Cortex of kidney (tissue), 1 donor: ENCODE measurements around the gene LRRC7.

Source experiments
- DNase-seq: peaks from one replicate; lab custom pipeline; 2025; lab: John Stamatoyannopoulos, UW

LRRC7 gene

DNA sequence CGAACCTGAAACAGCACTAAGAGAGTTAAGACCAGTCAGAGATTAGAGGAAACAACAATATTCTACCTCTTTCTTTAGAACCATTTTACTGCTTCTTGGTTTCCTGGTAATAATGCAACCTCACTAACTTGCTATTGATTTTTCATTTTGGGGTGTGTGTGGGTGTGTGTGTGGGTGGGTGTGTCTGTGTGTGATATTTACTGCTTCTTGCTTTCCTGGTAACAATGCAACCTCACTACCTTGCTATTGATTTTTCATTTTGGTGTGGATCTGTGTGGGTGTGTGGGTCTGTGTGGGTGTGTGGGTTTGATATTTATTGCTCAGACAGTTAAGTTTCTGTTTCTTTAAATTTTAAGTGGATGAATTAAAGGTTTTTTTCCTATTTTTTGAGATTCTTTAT is 208.8 kb downstream of the LRRC7 start:
- DNase-seq: no peak

DNA sequence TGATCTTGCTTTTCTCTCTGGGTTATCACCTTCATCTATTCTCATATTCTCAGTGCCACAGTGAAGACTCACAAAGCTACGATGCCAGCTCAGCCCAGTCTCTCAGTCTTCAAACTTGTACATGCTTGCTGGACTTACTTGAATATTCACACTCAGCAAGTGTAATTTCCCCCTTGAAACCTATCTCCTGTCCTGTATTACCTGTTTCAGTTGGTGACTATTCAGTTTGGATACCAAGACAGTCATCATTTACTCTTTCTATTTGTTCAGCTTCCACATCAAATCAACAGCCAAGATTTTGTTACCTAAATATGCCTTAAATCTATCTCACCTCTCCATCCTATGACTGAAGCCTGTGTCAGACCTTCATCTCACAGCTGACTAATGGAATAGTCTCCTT is 209.7 kb downstream of the LRRC7 start:
- DNase-seq: no peak

DNA sequence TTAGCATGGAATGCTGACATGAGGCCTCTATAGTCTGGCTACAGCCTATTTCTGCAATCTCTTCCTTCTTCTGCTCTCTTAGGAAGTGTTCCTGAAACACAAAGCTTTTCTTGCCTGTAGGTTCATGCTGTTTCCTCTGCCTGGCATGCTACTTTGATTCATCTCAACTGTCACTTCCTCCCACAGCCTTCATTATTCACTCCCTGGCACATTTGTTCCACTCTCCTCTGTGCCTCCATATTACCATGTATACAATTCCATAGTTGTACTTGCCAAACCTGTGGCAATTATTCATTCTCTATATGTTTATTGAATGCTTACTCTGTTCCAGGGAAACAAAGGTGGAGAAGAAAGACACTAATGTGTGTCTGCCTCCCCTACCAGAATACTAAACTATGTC is 210.2 kb downstream of the LRRC7 start:
- DNase-seq: no peak

DNA sequence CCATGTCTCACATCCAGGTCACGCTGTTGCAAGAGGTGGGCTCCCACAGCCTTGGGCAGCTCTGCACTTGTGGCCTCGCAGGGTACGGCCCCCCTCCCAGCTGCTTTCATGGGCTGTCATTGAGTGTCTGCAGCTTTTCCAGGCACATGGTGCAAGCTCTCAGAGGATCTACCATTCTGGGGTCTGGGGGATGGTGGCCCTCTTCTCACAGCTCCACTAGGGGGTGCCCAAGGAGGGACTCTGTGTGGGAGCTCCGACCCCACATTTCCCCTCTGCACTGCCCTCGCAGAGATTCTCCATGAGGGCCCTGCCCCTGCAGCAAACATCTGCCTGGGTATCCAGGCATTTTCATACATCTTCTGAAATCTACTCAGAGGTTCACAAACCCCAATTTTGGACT is 219.4 kb downstream of the LRRC7 start:
- no peak for DNase-seq

DNA sequence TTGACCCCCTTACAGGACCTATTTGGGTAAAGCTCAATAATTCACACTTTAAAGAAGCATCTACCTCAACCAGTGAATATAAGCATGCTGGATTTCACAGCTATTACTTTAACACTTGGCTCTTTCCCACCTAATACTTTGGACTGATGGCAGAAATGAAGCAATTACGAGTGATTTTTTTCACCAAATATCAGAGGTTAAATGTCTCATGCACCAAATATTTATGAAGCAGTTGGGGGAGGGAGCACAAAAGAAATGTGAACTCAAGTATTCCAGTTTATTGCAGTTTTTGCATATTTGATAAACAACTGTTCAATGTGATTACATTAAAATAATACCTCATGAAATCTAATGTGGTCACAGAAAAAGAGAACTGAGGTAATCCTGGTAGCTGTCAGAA is 223.6 kb downstream of the LRRC7 start:
- no peak for DNase-seq

DNA sequence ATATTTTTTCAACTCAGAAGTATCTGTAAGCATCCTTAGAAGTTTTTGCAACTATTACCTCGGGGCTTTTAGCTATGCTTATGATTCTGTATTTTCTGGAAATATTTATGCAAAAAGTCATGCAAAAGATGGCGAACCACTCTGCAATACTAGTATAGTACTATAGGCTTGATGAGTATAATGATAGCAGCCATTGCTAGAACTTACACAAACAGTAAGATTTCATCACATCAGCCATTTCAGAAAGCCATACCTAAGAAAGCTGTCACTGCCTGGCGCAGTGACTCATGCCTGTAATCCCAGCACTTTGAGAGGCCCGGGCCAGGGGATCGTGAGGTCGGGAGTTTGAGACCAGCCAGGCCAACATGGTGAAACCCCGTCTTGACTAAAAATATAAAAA is 227.1 kb downstream of the LRRC7 start:
- DNase-seq: no peak

DNA sequence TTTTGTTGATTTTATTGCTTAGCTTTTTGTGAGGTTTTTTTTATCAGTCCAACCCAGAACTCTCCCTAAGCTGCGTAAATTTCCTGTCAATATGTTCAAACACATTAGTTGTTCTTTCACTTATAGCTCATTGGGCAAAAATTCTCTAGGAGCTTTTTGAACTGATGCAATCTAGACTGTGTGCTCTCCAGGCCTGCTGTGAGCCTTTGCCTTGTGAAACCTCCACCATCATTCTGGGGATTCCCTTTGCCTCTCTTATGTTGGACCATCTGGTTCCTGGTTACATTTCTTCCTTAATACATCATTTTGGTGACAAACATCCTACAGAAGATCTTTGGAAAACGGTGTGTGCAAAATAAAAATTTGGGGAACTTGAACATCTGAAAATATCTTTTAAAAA is 247.2 kb downstream of the LRRC7 start:
- DNase-seq: no peak

DNA sequence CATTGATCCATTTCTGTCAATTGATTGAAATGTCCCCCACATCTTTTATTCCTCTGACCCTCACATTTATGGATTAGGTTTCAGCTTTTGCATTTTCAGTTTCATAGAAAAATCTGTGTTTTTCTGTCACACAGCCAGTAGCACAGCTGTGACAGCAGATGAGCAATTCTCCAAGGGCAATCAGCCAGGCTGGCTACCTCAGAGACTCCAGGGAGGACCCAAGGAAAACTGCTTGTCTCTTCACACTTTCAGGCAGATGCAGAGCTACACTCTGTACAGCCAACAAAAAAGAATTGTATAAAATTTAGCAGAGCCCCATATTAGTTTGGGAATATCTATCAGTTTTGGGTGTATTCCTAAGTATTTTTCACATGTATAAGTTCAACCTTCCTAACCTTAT is 257.2 kb downstream of the LRRC7 start:
- DNase-seq: no peak

DNA sequence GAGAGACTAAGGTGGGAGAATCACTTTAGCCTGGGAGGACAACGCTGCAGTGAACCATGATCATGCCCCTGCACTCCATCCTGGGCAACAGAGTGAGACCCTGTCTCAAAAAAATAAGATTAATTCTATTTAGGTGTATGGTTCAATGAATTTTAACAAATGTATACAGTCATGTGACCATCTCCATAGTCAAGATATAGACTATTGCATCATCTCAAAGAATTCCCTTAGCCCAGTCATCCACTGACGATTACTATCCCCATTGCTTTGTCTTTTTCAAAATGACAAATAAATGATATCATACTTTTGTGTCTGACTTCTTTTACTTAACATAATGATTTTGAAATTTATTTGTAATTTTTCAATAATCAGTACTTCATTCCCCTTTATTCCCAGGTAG is 260.0 kb downstream of the LRRC7 start:
- no peak for DNase-seq

DNA sequence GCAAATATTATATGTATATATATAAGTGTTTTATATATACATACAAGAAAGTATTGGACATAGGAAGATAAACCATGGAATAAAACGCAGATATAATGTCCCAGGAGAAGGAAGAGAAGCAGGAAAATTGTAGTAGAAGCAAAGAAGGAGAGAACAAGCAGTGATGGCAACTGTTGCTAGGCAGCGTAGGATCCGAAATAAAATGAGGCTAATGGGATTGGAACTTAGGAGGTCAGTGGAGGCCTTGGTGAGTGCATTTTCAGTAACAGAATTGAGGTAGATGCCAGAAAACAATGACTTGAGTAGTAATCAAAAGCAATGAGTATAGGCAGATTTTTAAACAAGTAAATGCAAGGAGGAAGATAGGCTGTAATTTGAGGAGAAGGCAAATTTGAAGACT is 265.8 kb downstream of the LRRC7 start:
- DNase-seq: no peak

DNA sequence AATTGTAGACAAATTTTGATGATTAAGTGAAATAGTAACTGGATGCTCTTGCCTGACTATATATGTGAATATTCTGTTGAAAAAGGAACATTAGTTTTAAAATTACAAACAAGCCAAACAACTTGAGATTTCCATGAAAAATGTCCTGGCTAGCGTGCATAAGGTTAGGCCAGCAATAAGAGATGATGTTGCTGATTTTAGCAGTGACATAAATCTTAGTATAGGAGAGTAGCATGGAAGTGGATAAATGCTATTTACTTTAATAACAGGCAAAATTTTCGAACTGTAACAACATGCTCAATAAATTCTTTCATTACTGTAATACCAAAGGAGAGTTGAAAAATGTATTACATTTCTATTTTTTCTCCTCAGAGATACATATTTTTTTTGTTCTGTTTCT is 266.6 kb downstream of the LRRC7 start:
- no peak for DNase-seq

DNA sequence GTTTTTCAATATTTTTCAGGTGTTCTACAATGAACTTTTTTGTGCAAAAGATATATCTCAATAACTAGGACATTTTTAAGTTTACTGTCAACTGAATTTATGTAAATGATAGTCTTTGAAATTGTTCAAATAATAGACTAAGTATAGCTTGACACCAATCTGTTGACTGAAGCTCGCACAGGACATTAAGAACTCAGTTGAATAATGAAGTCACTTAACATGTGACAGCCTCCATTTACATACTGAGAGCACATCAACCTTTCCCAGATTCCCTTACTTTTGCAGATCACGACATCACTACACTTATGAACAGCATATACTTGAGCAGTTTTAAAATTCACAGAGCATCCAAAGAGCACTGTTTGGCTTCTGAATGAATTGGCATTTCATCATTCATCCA is 268.2 kb downstream of the LRRC7 start:
- no peak for DNase-seq

DNA sequence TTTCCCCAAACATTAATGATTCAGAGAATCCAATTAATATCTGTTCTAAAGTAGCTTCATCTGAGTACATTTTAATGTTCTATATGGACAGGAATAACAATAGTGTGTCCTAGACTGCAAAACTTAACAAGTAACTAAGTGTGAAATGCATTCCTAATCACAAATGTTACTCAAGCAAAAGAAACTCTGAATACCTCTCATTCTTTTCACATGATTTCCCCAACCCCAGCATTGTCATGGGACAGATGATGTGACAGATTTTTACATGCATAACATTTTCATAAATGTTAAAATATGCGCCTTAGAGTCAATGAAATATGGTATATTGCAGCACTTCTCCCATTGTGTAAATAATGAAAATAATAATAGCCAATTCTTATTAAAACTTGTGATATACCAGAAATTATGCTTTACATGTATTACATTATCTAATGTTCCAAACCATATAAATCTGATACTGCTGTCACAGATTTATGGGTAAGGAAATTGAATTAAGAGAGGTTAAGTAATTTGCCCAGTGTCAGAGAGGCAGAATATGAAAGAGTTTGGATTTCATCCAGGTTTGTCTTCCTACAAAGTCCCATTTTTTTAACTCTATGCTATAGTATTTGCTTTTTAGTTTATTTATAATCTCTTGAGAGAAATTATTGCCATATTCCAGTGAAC is 269.4 kb downstream of the LRRC7 start:
- DNase-seq: no peak

DNA sequence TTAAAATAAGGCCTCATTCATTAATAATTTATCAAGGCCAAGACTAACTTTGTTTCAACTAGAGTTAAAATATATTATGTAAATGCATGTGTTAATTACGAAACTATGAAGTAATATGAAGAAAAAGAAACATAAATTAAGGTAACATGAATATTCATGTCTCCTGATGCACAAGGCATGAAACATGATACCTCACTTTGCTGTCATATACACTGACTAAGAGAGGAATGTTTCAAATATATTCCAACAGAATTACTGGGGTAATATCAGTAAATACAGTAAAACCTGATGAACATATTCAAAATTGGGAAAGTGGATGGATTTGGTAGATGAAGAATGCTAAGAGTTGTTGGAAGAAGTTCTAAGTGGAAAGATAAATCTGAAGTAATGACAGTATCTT is 274.6 kb downstream of the LRRC7 start:
- no peak for DNase-seq

DNA sequence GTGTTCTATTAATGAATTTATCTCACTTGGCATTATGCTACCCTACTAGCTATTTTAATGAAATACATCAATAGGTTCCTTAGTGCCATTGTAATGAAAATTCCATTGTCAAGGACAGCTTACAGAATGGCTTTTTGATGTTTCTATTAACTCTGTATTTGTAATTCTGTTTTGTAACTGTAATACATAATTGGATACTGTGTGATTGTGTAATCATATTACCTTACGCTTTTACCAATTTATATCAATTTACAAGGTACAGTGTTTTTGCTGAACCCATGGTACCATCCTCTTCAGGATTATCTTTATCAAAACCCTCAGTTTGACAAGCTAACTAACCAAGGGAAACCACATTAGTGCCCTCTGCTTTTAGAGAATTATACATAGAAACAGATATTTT is 277.9 kb downstream of the LRRC7 start:
- DNase-seq: no peak

DNA sequence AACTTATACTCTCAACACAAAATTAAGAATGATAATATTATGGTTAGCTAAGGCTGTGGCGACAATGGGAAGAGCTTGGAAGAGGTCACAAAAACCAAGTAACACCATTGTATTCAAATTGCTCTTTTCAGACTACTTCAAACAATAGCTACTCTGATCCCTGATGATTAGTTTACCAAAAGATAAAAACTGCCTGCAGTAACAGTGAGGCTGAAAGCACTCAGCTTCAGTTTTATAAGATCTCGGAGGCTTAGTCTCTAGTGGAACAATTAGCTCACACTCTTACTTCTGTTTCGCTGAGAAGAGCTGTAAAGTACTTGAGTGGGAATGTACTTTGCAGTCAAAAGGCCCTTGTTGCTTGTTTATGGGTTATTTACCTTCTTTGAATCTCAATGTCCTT is 278.5 kb downstream of the LRRC7 start:
- no peak for DNase-seq

DNA sequence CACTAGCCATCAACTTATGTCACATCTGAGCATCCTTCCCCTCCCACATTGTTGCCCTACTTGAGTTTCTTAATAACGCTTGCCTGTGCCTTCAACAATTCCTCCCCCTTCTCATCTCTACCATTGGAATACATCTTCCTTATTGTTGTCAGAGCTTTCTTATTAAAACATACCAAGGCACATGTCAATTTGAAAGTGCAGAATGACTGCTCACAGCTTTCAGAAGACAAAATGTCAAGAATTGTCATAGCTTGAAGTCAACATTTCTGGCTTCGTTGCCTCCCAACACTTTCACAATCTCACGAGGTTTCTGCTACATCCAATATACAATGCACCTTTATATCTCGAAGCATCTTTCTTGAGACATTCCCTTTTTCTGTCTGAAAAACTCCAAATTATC is 279.9 kb downstream of the LRRC7 start:
- no peak for DNase-seq

DNA sequence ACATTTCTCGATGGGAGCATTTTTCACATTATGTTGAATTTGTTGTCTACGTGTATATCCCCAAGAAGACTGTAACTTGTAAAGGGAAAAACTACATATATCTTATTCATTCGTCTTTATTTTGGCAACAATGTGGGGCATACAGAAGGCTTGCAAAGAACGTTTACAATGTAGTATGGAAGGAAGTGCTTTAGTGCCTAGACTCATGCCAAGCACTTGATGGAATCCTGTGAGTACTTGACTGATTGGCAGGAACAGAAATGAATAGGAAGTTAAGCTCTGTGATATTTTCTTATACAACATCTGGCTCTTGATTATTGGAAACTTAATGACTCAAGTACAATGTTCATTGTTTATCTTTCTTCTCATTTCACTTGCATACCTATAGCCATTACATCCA is 284.4 kb downstream of the LRRC7 start:
- no peak for DNase-seq

DNA sequence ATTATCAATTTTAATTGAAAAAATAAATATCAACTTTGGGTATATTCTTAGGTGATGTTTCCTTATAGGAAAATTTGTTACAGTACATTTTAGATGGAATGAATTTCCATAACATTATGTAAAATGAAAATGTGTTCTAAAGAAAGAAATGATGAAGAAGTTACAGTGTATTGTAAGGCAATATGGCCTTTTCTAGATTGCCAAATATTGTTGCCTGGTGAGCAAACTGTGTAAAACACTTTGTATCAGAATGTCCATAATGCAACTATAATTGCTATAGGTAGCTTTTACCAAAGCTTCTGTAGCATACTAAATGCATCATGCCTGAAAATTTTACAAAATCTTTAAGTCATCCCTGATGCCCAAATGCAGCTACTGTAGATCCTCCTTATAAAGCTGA is 285.0 kb downstream of the LRRC7 start:
- DNase-seq: no peak

DNA sequence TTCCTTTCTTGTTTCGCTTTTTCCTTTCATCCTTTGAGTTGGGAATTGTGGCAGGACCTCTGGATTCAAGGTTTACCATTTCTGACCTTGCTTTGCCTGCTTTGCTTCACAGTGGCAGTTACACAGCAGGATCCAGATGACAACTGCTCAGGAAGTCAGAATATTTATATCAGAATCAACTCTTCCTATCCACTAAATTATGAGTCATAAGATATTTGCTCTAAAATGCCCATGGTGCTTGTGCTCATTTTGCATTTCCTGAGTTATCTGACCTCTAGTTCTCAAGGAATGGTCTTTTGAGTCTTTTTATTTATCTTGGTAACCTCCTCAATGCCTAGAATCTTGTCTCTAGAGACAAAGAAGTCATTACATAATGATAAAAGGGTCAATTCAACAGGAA is 290.8 kb downstream of the LRRC7 start:
- DNase-seq: no peak

DNA sequence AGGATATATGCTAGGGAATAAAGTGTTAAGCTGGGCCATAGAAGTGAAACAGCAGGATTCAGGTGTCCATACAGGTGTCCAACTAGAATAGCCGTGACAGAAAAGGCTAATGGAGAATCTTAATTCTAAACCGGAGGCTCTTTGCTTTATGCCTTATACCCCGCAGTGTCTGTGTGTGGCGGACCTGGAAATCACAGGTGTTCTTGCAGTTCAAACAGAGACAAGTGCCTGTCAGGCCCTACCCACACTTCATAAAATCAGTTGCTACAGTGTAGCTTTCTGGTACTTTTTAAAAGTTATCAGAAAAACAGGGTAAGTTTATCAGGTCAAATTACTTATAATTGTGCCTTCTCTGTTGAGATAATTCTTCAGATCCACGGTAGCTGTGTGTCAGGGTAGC is 293.9 kb downstream of the LRRC7 start:
- no peak for DNase-seq

DNA sequence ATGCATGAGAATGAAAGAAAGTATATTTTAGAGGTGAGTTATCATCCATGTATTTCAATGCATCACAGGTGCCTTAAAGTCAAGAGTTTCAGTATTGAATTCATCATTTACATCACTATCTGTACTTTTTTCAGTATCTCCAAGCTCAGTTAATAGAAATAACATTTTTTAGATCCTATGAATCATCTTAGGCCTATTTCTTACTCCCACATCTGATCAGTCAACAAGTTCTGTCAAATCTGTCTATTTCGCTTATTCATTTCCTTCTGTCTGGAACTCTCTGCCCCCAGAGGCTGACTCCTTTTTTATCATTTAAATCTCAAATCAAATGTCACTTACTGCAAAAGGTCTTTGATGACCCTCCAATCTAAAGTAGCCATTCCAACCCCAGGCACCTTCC is 295.2 kb downstream of the LRRC7 start:
- no peak for DNase-seq

DNA sequence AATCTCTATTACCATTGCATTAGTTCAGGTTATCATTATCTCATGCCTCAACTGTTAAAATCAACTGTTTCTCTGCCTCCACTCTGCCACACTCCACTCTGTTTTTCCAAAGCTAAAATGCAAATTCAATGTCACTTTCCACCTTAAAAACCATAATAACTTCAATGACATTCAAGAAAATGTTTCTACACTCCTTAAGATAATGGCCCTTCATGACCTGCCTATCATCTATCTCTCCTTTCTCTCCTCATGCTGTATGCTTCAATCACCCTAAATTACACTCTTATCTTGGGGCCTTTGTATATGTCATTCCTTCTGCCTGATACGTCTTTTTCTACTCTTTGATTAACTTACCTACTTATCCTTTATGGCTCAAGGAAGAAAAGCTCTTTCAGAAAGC is 296.0 kb downstream of the LRRC7 start:
- no peak for DNase-seq

DNA sequence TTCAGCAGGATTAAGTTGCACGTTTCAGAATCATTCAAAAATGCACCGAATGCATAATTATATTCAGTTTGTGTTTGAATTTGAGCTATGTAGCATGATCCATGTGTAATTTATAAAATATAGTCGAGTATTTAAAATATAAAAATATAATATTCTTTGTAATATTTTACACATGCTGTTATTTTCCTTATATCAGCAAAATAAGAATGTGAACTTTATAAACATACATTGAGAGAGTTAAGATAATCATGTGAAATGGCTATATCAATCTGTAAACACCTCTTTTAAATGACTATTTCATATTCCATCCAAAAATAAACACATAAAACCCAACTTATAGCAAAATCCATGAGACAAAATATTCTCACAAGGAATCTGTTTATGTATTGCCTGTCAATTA is 303.7 kb downstream of the LRRC7 start:
- DNase-seq: no peak

DNA sequence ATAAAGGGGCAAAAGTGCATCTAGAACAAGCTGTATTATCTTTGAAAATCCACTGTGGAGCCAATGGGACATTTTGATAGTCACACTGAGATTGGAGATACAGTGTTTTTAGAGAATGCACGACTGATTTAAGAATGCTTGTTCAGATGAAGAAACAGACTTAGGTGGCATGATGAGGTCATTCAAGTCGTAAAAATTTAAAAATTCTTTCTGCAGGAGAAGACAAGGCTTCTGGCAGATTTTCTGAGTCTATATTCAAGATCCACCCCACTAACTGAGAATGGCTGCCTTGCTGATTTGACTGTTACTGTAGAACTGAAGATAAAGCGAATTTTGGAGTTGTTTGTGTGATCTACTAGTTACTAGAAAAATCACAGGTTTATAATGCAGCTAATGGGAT is 310.6 kb downstream of the LRRC7 start:
- no peak for DNase-seq
